GM12892 (cell line): ENCODE data around the gene EVC2.

Experiments used
- POLR2A ChIP-seq: IDR thresholded peaks from 2 replicates; pipeline ENCODE4 v1.6.1; 2011; ENCODE audit warnings: low read depth, low read length, control low read depth
- POLR2AphosphoS5 ChIP-seq: IDR thresholded peaks from 2 replicates; pipeline ENCODE4 v1.6.1; 2011; ENCODE audit warnings: low read depth, low read length, control low read depth
- TAF1 ChIP-seq: IDR thresholded peaks from 2 replicates; pipeline ENCODE4 v1.6.1; 2011; ENCODE audit warnings: low read depth, mild to moderate bottlenecking, control low read depth, low read length, borderline replicate concordance

DNA sequence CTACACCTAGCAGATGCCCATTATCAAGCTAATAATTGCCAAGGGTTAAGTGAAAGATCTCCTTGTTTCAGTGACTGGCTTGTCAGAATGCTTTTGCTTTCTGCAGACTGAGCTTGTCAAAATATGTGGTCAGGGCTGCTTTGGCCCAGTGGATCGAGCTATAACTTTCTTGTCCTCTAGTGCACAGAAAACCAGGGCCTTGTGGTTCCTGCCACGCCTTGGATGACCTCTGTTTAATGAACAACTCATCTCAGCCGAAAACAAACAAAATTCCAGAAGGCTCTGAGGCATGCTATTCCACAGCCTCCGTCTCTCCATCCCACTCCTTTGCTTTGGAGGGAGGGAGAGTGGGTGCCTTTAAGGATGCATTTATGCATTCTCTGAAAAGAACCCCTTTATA, 14.0 kb upstream of the EVC2 start:
- TF ChIP-seq POLR2A (no peak), POLR2AphosphoS5 (no peak), TAF1 (no peak)
